ENCODE data around the gene OR8B8. TPM values are rescaled to one million over a fixed set of nuclear protein-coding genes. Genes with fewer than 3 reads are reported as not detected.

OR8B8 gene
- total and polyA plus RNA-seq, 2 of the 4 experiments (the other 2 are of a cell fraction) = not detected

GRCh38 chr11:124467381-124467927, 22.0 kb upstream of the OR8B8 start:
- in situ Hi-C loops (cut with MboI; ENCODE audit: low sequenced_read_pairs) (no loop called here), dilution Hi-C loops (cut with HindIII; ENCODE audit: low sequenced_read_pairs, unreplicated experiment) (no loop called here), intact Hi-C loops (cut with micrococcal nuclease) (no loop called here)
- Histone ChIP-seq H2AFZ (replicated peaks; ENCODE audit: low read length, poor library complexity) (peak overlapping the region; percentile 8), H4K8ac (ENCODE audit: low read depth in 2 of 2, low read length in 2 of 2) (no peak overlapping the region), H3K9me1 (ENCODE audit: insufficient read depth, low read length) (no peaks in the 10 kb centered on the region), H3K79me1 (ENCODE audit: low read depth in 1 of 2, low read length in 2 of 2) (no peaks in the 10 kb centered on the region), H2BK120ac (ENCODE audit: low read depth, low read length) (no peak overlapping the region), H3K4me1 (ENCODE audit: control insufficient read depth, insufficient read depth, low read length) (no peaks in the 10 kb centered on the region), H3K27ac (ENCODE audit: insufficient read depth, low read length) (no peak overlapping the region), H3K27me3 (ENCODE audit: control insufficient read depth, insufficient read depth, low read length) (peaks cover 9% of the 10 kb centered on the region), H3K36me3 (ENCODE audit: control insufficient read depth, insufficient read depth, low read length) (no peaks in the 10 kb centered on the region), H4K20me1 (ENCODE audit: insufficient read depth, low read length) (no peaks in the 10 kb centered on the region), H3K56ac (ENCODE audit: extremely low read depth, insufficient read depth, low read length) (no peak overlapping the region), H3K4me2 (ENCODE audit: low read depth, low read length) (no peak overlapping the region), H3K4ac (ENCODE audit: low read depth, low read length) (no peak overlapping the region), H3K23ac (ENCODE audit: low read depth, low read length) (no peak overlapping the region), H3K9ac (ENCODE audit: low read depth, low read length) (no peak overlapping the region), H3K9me3 (ENCODE audit: control insufficient read depth, insufficient read depth, low read length) (no peaks in the 10 kb centered on the region), H2BK15ac (ENCODE audit: low read depth, low read length) (no peak overlapping the region), H4K91ac (ENCODE audit: insufficient read depth, low read depth, low read length) (no peak overlapping the region), H2BK5ac (ENCODE audit: low read depth, low read length, poor library complexity, severe bottlenecking) (no peak overlapping the region), H3K18ac (ENCODE audit: low read depth, low read length) (no peak overlapping the region), H4K5ac (ENCODE audit: low read depth, low read length) (no peak overlapping the region), H3K14ac (replicated peaks; ENCODE audit: low read depth, low read length) (no peak overlapping the region), H2BK20ac (ENCODE audit: low read depth, low read length) (no peak overlapping the region), H2AK9ac (replicated peaks; ENCODE audit: low read depth, low read length, poor library complexity) (no peak overlapping the region), H2AK5ac (ENCODE audit: low read depth, low read length) (no peak overlapping the region), H3K4me3 (ENCODE audit: insufficient read depth, low read depth, low read length) (no peak overlapping the region)
- DNase-seq (peak; percentile 2), ATAC-seq (ENCODE audit: low read depth) (no peak)
- TF ChIP-seq POLR2A (IDR thresholded peaks at IDR 0.05; ENCODE audit: low read depth, low read length) = no peak
- 0 out of 2 replicates have a peak, but pooled peaks have one; percentile 6 for TF ChIP-seq CEBPB (IDR thresholded peaks at IDR 0.05; ENCODE audit: low read depth, low read length)
- no peak for TF ChIP-seq RCOR1 (IDR thresholded peaks at IDR 0.05; ENCODE audit: insufficient replicate concordance, low read length)
- POLR2A ChIA-PET (ENCODE audit: unreplicated experiment) = no interaction called here
- WGBS, 2 experiments (ENCODE audit: extremely low coverage in 2 of 2, insufficient read length in 1 of 2) = 65% methylated on average over 3 of the region's 8 CpGs; no CpG with 5 or more reads in 1 of the 2 experiments
- CTCF ChIA-PET = no interaction called here
- BruUV-seq (replicated peaks) = no TSS peak
